ENCODE measurements around the gene SDF2L1.
"Not testable (repeated sequence)": the region's sequence is repeated elsewhere in the genome, so short reads cannot be mapped to it uniquely, and the experiment has no call there.

The SDF2L1 gene

GRCh38 chr22:21641789-21642583 is at the start of gene SDF2L1:
SDF2L1 (plus strand) TSS chr22:21642302; CDS start chr22:21642337, 35 bp downstream.
- in situ Hi-C loops (cut with MboI; ENCODE audit: low sequenced_read_pairs), result no loop called here

- in situ Hi-C loops (cut with MboI; ENCODE audit: low sequenced_read_pairs), result no loop called here
Measured at GRCh38 chr22:21592422-21592821, 49.7 kb upstream of the SDF2L1 start.

GRCh38 chr22:21593406-21594232 is 48.5 kb upstream of the SDF2L1 start:
- in situ Hi-C loops (cut with MboI; ENCODE audit: low sequenced_read_pairs), result no loop called here

- in situ Hi-C loops (cut with MboI; ENCODE audit: low sequenced_read_pairs), result no loop called here
Measured at GRCh38 chr22:21594865-21595452, 47.1 kb upstream of the SDF2L1 start.

GRCh38 chr22:21596356-21597135 is 45.6 kb upstream of the SDF2L1 start:
- in situ Hi-C loops (cut with MboI; ENCODE audit: low sequenced_read_pairs), result not testable (repeated sequence)

- in situ Hi-C loops (cut with MboI; ENCODE audit: low sequenced_read_pairs), result no loop called here
Measured at GRCh38 chr22:21598302-21598701, 43.8 kb upstream of the SDF2L1 start.

GRCh38 chr22:21599053-21599893 is 42.8 kb upstream of the SDF2L1 start:
- in situ Hi-C loops (cut with MboI; ENCODE audit: low sequenced_read_pairs), result no loop called here

GRCh38 chr22:21602579-21602978 is 39.5 kb upstream of the SDF2L1 start:
- in situ Hi-C loops (cut with MboI; ENCODE audit: low sequenced_read_pairs), result no loop called here

GRCh38 chr22:21603973-21604372 is 38.1 kb upstream of the SDF2L1 start:
- in situ Hi-C loops (cut with MboI; ENCODE audit: low sequenced_read_pairs), result no loop called here

- in situ Hi-C loops (cut with MboI; ENCODE audit: low sequenced_read_pairs), result no loop called here
Measured at GRCh38 chr22:21605887-21606564, 36.1 kb upstream of the SDF2L1 start.

- in situ Hi-C loops (cut with MboI; ENCODE audit: low sequenced_read_pairs), result no loop called here
Measured at GRCh38 chr22:21606775-21607174, 35.3 kb upstream of the SDF2L1 start.

GRCh38 chr22:21609556-21610157 is 32.4 kb upstream of the SDF2L1 start:
- in situ Hi-C loops (cut with MboI; ENCODE audit: low sequenced_read_pairs), result not testable (repeated sequence)

GRCh38 chr22:21611210-21611977 is 30.7 kb upstream of the SDF2L1 start:
- in situ Hi-C loops (cut with MboI; ENCODE audit: low sequenced_read_pairs), result no loop called here

GRCh38 chr22:21612858-21613257 is 29.2 kb upstream of the SDF2L1 start:
- in situ Hi-C loops (cut with MboI; ENCODE audit: low sequenced_read_pairs), result no loop called here

- in situ Hi-C loops (cut with MboI; ENCODE audit: low sequenced_read_pairs), result no loop called here
Measured at GRCh38 chr22:21613553-21614233, 28.4 kb upstream of the SDF2L1 start.

GRCh38 chr22:21615731-21616130 is 26.4 kb upstream of the SDF2L1 start:
- in situ Hi-C loops (cut with MboI; ENCODE audit: low sequenced_read_pairs), result no loop called here

GRCh38 chr22:21617337-21617736 is 24.8 kb upstream of the SDF2L1 start:
- in situ Hi-C loops (cut with MboI; ENCODE audit: low sequenced_read_pairs), result not testable (repeated sequence)

- in situ Hi-C loops (cut with MboI; ENCODE audit: low sequenced_read_pairs), result no loop called here
Measured at GRCh38 chr22:21621025-21621424, 21.1 kb upstream of the SDF2L1 start.
